Skeletal muscle tissue (tissue), 4 donors: ENCODE results near the gene SPOP. TPM values are rescaled to one million over a fixed set of nuclear protein-coding genes. Genes with fewer than 3 reads are reported as not detected.

ENCODE experiments used
- H3K27ac ChIP-seq: one replicate; pipeline ENCODE4 v1.7.0; 2013; ENCODE audit warnings: mild to moderate bottlenecking, low read depth, low read length, inconsistent platforms
- H3K27me3 ChIP-seq, 3 donors: one replicate each; pipeline ENCODE4 v1.7.0; 2013; ENCODE audit warnings: low read length in 3 of 3; ENCODE audit not compliant: control insufficient read depth in 3 of 3, insufficient read depth in 3 of 3
- H3K36me3 ChIP-seq, 3 donors: one replicate each; pipeline ENCODE4 v1.7.0; 2013; ENCODE audit warnings: low read length in 3 of 3; ENCODE audit not compliant: control insufficient read depth in 3 of 3, insufficient read depth in 3 of 3
- H3K4me1 ChIP-seq, 3 donors: one replicate each; pipeline ENCODE4 v1.7.0; 2013; ENCODE audit warnings: low read length in 3 of 3, mild to moderate bottlenecking in 3 of 3; ENCODE audit not compliant: control insufficient read depth in 3 of 3, insufficient read depth in 3 of 3
- H3K4me3 ChIP-seq, 3 donors: one replicate each; pipeline ENCODE4 v1.7.0; 2013; ENCODE audit warnings: low read length in 3 of 3
- H3K9ac ChIP-seq, 3 donors: one replicate each; pipeline ENCODE4 v1.7.0; 2013; ENCODE audit warnings: low read length in 3 of 3, mild to moderate bottlenecking in 3 of 3, moderate library complexity in 2 of 3, low read depth in 1 of 3
- H3K9me3 ChIP-seq, 3 donors: one replicate each; pipeline ENCODE4 v1.7.0; 2013; ENCODE audit warnings: low read length in 3 of 3; ENCODE audit not compliant: control insufficient read depth in 3 of 3
- total RNA-seq: library from RNA; depleted of rRNA; stranded (reverse); fragments of >200 nt; gene quantifications from one replicate; pipeline ENCODE4 v1.2.3, GENCODE V29; 2014
- donor health status: Osteomylitis.

The SPOP gene
- total RNA-seq, 1 donor from 2014 or later = 61.6 TPM

- Histone ChIP-seq H3K27me3 (no peaks in the 10 kb centered on the region), H3K9me3 (no peaks in the 10 kb centered on the region), H3K4me3 (no peak overlapping the region), H3K27ac (no peak overlapping the region), H3K4me1 (peaks cover 6 to 14% (median 13%) of the 10 kb centered on the region in 3 donors), H3K9ac (no peak overlapping the region), H3K36me3 (peaks cover 22 to 39% (median 31%) of the 10 kb centered on the region in 3 donors)
Observed at GRCh38 chr17:49621946-49622529, 55.9 kb downstream of the SPOP start.

GRCh38 chr17:49621420-49621819 is 56.5 kb downstream of the SPOP start:
- H3K27ac ChIP-seq = no peak overlapping the region
- H3K4me1 ChIP-seq = peaks cover 12 to 19% (median 18%) of the 10 kb centered on the region in 3 donors
- H3K36me3 ChIP-seq = peaks cover 22 to 39% (median 31%) of the 10 kb centered on the region in 3 donors

GRCh38 chr17:49618028-49618611 is 59.8 kb downstream of the SPOP start:
- no peak overlapping the region for H3K27ac ChIP-seq
- H3K9me3 ChIP-seq = no peaks in the 10 kb centered on the region
- no peak overlapping the region for H3K4me3 ChIP-seq
- peaks cover 16 to 31% (median 30%) of the 10 kb centered on the region in 3 donors for H3K4me1 ChIP-seq
- H3K36me3 ChIP-seq = peaks cover 22 to 52% (median 31%) of the 10 kb centered on the region in 3 donors
- no peak overlapping the region for H3K9ac ChIP-seq
- H3K27me3 ChIP-seq = no peaks in the 10 kb centered on the region

More at GRCh38 chr17:49621420-49621819, 56.5 kb downstream of the SPOP start:
- no peaks in the 10 kb centered on the region for H3K27me3 ChIP-seq
- no peak overlapping the region for H3K4me3 ChIP-seq
- no peaks in the 10 kb centered on the region for H3K9me3 ChIP-seq
- no peak overlapping the region for H3K9ac ChIP-seq

GRCh38 chr17:49616601-49617131 is 61.2 kb downstream of the SPOP start:
- H3K27me3 ChIP-seq = no peaks in the 10 kb centered on the region
- no peaks in the 10 kb centered on the region for H3K9me3 ChIP-seq
- H3K9ac ChIP-seq = peak overlapping the region in 1 of 3 donors; percentile 5
- peaks cover 20 to 31% (median 31%) of the 10 kb centered on the region in 3 donors for H3K4me1 ChIP-seq
- H3K27ac ChIP-seq = peak overlapping the region; percentile 22
- peak overlapping the region in 1 of 3 donors; percentile 28 for H3K4me3 ChIP-seq
- peaks cover 19 to 45% (median 31%) of the 10 kb centered on the region in 3 donors for H3K36me3 ChIP-seq

GRCh38 chr17:49616086-49616485 is 61.8 kb downstream of the SPOP start:
- H3K27me3 ChIP-seq = no peaks in the 10 kb centered on the region
- H3K27ac ChIP-seq = peak overlapping the region; percentile 22
- H3K4me3 ChIP-seq = peak overlapping the region in 1 of 3 donors; percentile 28
- H3K9ac ChIP-seq = no peak overlapping the region
- no peaks in the 10 kb centered on the region for H3K9me3 ChIP-seq
- H3K4me1 ChIP-seq = peaks cover 24 to 30% (median 30%) of the 10 kb centered on the region in 3 donors
- peaks cover 17 to 47% (median 26%) of the 10 kb centered on the region in 3 donors for H3K36me3 ChIP-seq

GRCh38 chr17:49613182-49613800 is 64.6 kb downstream of the SPOP start:
- H3K36me3 ChIP-seq = peaks cover 11 to 50% (median 22%) of the 10 kb centered on the region in 3 donors
- no peak overlapping the region for H3K4me3 ChIP-seq
- H3K27ac ChIP-seq = no peak overlapping the region
- H3K27me3 ChIP-seq = no peaks in the 10 kb centered on the region
- no peak overlapping the region for H3K9ac ChIP-seq
- no peaks in the 10 kb centered on the region for H3K9me3 ChIP-seq
- H3K4me1 ChIP-seq = peaks cover 24 to 32% (median 30%) of the 10 kb centered on the region in 3 donors

- Histone ChIP-seq H3K27ac (no peak overlapping the region), H3K9ac (no peak overlapping the region), H3K36me3 (peaks cover 16 to 47% (median 21%) of the 10 kb centered on the region in 3 donors), H3K9me3 (no peaks in the 10 kb centered on the region), H3K27me3 (no peaks in the 10 kb centered on the region), H3K4me1 (peaks cover 24 to 32% (median 27%) of the 10 kb centered on the region in 3 donors), H3K4me3 (no peak overlapping the region)
Observed at GRCh38 chr17:49612726-49613125, 65.2 kb downstream of the SPOP start.

- Histone ChIP-seq H3K27me3 (no peaks in the 10 kb centered on the region), H3K36me3 (peaks cover 19 to 54% (median 34%) of the 10 kb centered on the region in 3 donors), H3K4me3 (no peak overlapping the region), H3K4me1 (peaks cover 12 to 22% (median 17%) of the 10 kb centered on the region in 3 donors), H3K9me3 (no peaks in the 10 kb centered on the region), H3K9ac (no peak overlapping the region), H3K27ac (no peak overlapping the region)
Observed at GRCh38 chr17:49610883-49611584, 66.9 kb downstream of the SPOP start.

- peaks cover 0 to 8% (median 5%) of the 10 kb centered on the region in 3 donors for H3K4me1 ChIP-seq
- no peaks in the 10 kb centered on the region for H3K9me3 ChIP-seq
- peaks cover 36 to 68% (median 57%) of the 10 kb centered on the region in 3 donors for H3K36me3 ChIP-seq
- no peak overlapping the region for H3K4me3 ChIP-seq
- no peak overlapping the region for H3K27ac ChIP-seq
- no peaks in the 10 kb centered on the region for H3K27me3 ChIP-seq
- H3K9ac ChIP-seq = no peak overlapping the region
Observed at GRCh38 chr17:49604314-49604869, 73.5 kb downstream of the SPOP start.
